Effector memory CD8-positive, alpha-beta T cell (primary cell): Measurements from ENCODE around the gene KIR2DL4.
"Not testable (repeated sequence)": the region's sequence is repeated elsewhere in the genome, so short reads cannot be mapped to it uniquely, and the experiment has no call there.

Source experiments
- ATAC-seq: fragments of 150-1000 bp; cut with Tn5 transposase; replicated peaks from 2 replicates; pipeline ENCODE4 v1.10.0; 2021; ENCODE audit warnings: mild to moderate bottlenecking, moderate library complexity
- DNase-seq, 3 experiments: peaks; one replicate each; pipeline ENCODE4 v3.0.0; 2021
- H3K27ac Mint-ChIP-seq, 2 donors: one replicate each; pipeline ENCODE4 v1.8.0; 2022; ENCODE audit warnings: mild to moderate bottlenecking in 2 of 2, mixed read lengths in 2 of 2, moderate library complexity in 2 of 2
- H3K27me3 Mint-ChIP-seq, 2 donors: one replicate each; pipeline ENCODE4 v1.8.0; 2022; ENCODE audit warnings: mixed read lengths in 2 of 2
- H3K36me3 Mint-ChIP-seq: one replicate; pipeline ENCODE4 v1.8.0; 2022; ENCODE audit warnings: mild to moderate bottlenecking, moderate library complexity, mixed read lengths; ENCODE audit not compliant: insufficient read depth
- H3K4me1 Mint-ChIP-seq, 2 donors: one replicate each; pipeline ENCODE4 v1.8.0; 2022; ENCODE audit warnings: low read depth in 2 of 2, mixed read lengths in 2 of 2
- H3K4me3 Mint-ChIP-seq, 2 donors: one replicate each; pipeline ENCODE4 v1.8.0; 2022; ENCODE audit warnings: mild to moderate bottlenecking in 2 of 2, mixed read lengths in 2 of 2, moderate library complexity in 2 of 2
- H3K9me3 Mint-ChIP-seq, 2 donors: one replicate each; pipeline ENCODE4 v1.8.0; 2022; ENCODE audit warnings: mixed read lengths in 2 of 2

The KIR2DL4 gene

DNA sequence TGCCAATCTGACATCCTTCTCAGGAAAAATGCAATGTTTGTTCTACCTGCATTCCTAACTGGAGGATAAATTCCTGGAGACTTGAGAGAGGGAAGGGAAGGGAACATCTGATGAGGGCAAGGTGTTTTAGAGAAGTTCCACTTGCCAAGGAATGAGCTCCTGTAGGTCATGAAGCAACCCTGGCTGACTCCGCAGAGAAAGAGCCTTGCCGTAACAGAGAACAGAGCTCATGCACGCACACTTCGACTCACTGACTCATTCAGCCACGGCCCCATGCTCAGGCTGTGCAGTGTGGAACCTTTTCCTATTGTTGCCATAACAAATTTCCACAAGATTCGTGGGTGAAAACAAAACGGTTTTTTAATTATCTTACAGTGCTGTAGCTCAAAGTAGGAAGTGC is 24.5 kb upstream of the KIR2DL4 start:
- H3K27me3 Mint-ChIP-seq = peaks cover 20 to 34% of the 10 kb centered on the region in 2 donors
- not testable (repeated sequence) for H3K4me1 Mint-ChIP-seq

DNA sequence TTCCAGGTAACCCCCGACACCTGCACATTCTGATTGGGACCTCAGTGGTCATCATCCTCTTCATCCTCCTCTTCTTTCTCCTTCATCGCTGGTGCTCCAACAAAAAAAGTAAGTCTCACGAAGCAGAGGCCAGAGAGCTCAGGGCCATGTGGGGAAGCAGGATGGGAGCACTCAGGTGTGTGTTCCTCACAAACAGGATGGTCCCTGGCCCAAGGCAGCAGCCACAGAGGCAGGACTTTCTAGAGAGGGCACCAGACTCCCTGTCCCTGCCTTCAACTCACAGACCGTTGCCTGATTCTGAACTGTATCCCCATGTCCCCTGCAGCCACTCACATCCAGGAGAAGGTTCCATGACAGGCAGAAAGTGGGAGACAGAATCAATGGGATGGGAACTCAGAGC is 20.5 kb upstream of the KIR2DL4 start:
- not testable (repeated sequence) for H3K36me3 Mint-ChIP-seq, DNase-seq, H3K9me3 Mint-ChIP-seq, ATAC-seq, H3K27ac Mint-ChIP-seq, H3K4me1 Mint-ChIP-seq, H3K4me3 Mint-ChIP-seq
- H3K27me3 Mint-ChIP-seq = peaks cover 44 to 46% of the 10 kb centered on the region in 2 donors

More for the DNA sequence above, 24.5 kb upstream of the KIR2DL4 start:
- not testable (repeated sequence) for H3K27ac Mint-ChIP-seq, H3K9me3 Mint-ChIP-seq, H3K36me3 Mint-ChIP-seq, H3K4me3 Mint-ChIP-seq, ATAC-seq, DNase-seq

DNA sequence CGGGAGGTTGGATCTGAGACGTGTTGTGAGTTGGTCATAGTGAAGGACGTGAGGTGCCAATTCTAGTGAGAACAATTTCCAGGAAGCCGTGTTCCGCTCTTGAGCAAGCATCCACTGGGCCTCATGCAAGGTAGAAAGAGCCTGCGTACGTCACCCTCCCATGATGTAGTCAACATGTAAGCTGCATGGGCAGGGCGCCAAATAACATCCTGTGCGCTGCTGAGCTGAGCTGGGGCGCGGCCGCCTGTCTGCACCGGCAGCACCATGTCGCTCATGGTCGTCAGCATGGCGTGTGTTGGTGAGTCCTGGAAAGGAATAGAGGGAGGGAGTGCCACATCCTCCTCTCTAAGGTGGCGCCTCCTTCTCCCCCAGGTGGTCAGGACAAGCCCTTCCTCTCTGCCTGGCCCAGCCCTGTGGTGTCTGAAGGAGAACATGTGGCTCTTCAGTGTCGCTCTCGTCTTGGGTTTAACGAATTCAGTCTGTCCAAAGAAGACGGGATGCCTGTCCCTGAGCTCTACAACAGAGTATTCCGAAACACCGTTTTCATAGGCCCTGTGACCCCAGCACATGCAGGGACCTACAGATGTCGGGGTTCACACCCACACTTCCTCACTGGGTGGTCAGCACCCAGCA is 17.2 kb upstream of the KIR2DL4 start:
- H3K9me3 Mint-ChIP-seq, H3K4me1 Mint-ChIP-seq, H3K27ac Mint-ChIP-seq, DNase-seq, ATAC-seq, H3K4me3 Mint-ChIP-seq, H3K36me3 Mint-ChIP-seq: not testable (repeated sequence)
- peaks cover 23 to 37% of the 10 kb centered on the region in 2 donors for H3K27me3 Mint-ChIP-seq

DNA sequence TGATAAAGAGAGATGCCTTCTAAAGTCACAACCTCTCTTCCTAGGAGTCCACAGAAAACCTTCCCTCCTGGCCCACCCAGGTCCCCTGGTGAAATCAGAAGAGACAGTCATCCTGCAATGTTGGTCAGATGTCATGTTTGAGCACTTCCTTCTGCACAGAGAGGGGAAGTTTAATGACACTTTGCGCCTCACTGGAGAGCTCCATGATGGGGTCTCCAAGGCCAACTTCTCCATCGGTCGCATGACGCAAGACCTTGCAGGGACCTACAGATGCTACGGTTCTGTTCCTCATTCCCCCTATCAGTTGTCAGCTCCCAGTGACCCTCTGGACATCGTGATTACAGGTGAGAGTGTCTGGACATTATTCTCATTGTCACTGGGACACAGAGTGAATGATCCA is 15.3 kb upstream of the KIR2DL4 start:
- not testable (repeated sequence) for H3K27ac Mint-ChIP-seq, H3K9me3 Mint-ChIP-seq, DNase-seq, ATAC-seq, H3K4me3 Mint-ChIP-seq, H3K36me3 Mint-ChIP-seq, H3K4me1 Mint-ChIP-seq
- H3K27me3 Mint-ChIP-seq = peaks cover 23 to 33% of the 10 kb centered on the region in 2 donors

DNA sequence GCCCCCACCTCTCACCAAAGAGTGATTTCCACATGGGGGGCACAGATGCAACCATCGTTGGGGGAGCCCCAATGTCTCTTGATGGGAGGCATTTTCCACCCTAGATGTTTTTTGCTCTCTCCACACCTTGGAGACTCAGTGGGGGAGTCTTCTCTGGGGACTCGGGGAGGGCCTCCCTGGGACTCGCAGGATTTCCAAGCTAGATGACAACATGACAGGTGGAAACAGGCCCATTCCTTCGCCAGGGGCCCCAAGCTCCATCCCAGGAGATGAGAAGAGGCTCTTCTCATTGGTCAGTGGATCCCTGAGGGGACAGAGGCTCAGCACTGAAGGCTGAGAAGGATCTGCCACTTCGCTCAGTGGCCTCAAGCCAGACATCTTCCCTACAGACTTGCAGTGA is 12.7 kb upstream of the KIR2DL4 start:
- no peak for ATAC-seq
- Mint-ChIP-seq H3K4me1 (peaks cover 11 to 12% of the 10 kb centered on the region in 2 donors), H3K9me3 (no peaks in the 10 kb centered on the region), H3K27me3 (peaks cover 8 to 16% of the 10 kb centered on the region in 2 donors), H3K27ac (no peak overlapping the region), H3K4me3 (no peak overlapping the region), H3K36me3 (peaks cover 3% of the 10 kb centered on the region)
- DNase-seq = no peak

DNA sequence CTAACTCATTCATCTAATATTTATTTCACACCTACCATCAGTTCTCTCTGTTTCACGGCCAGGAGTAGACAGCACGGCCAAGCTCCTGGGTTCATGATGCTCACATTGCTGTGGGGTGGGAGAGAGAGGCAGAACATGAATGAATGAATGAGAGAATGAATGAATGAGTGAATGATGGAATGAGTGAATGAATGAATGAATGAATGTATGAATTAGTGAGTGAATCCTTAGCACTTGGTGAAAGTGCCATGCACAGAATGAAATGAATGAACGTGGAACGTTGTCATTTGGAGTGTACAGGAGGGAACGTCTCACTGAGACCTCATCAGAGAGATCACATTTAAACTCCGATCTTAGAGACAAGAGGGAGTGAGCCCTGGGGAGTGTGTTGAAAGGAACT is 11.9 kb upstream of the KIR2DL4 start:
- H3K4me1 Mint-ChIP-seq = peaks cover 11 to 12% of the 10 kb centered on the region in 2 donors
- no peak overlapping the region for H3K4me3 Mint-ChIP-seq
- peaks cover 3% of the 10 kb centered on the region for H3K36me3 Mint-ChIP-seq
- H3K27me3 Mint-ChIP-seq = peaks cover 14 to 16% of the 10 kb centered on the region in 2 donors
- ATAC-seq = no peak
- H3K9me3 Mint-ChIP-seq = no peaks in the 10 kb centered on the region
- no peak for DNase-seq
- H3K27ac Mint-ChIP-seq = no peak overlapping the region

DNA sequence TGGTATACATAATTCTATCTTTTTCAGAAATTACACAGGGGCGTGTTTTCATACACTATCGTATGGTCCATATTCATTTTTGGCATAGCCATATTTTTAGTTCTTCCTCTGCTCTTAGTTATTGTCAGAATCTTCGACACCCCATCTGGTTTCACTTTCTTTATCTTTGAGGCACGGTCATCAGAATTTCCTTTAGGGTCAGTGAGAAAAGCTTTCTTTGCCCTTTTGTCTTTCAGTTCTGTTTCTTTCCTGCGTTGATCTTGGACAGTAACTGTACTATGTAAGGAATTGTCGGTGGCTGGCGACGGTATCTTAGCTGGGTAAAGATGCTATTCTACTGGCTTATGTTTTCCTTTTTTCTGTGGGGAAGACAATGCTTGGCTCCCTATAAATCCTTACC is 10.6 kb upstream of the KIR2DL4 start:
- DNase-seq (no peak), ATAC-seq (no peak)
- Mint-ChIP-seq H3K27me3 (peaks cover 14 to 21% of the 10 kb centered on the region in 2 donors), H3K27ac (peak overlapping the region; percentile 51 to 96), H3K4me1 (peaks cover 11 to 12% of the 10 kb centered on the region in 2 donors), H3K4me3 (peak overlapping the region; percentile 61 to 77), H3K9me3 (no peaks in the 10 kb centered on the region), H3K36me3 (no peaks in the 10 kb centered on the region)

DNA sequence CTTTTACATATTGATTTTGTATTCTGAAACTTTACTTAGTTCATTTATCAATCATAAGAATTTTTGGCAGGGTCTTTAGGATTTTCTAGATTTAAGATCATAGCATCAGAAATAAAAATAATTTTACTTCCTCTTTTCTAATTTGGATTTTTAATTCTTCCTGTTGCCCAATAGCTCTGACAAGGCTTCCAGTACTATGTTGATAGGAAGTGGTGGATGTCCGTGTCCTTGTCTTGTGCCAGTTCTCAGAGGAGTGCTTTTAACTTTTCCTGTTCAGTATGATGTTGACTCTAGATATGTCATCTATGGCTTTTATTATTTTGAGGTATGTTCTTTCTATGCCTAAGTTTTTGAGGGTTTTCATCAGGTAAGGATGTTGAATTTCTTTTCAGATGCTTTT is 7.7 kb upstream of the KIR2DL4 start:
- Mint-ChIP-seq H3K9me3 (no peaks in the 10 kb centered on the region), H3K4me3 (no peak overlapping the region), H3K4me1 (peaks cover 11 to 12% of the 10 kb centered on the region in 2 donors), H3K27ac (no peak overlapping the region), H3K27me3 (peaks cover 31 to 43% of the 10 kb centered on the region in 2 donors), H3K36me3 (no peaks in the 10 kb centered on the region)
- no peak for ATAC-seq
- DNase-seq = no peak

DNA sequence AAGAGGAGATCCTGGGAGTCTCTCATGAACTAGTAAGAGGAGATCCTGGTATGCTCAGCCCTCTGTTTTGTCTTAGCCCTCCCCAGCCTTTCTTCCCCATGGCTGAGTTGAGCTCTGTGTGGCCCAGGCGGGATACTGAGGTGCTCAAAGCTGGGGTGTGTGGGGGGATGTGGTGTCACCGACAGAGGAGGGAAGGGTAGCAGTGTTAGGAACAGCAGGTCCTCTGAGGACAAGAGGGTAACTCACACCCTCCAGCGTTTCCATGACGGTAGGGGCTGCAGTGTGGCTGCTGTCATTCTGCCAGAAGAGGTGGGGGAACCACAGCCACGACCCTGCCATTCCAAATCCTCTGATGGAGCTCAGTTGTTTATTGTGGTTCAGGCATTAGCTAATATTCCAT is 691 bp downstream of the KIR2DL4 start:
- Mint-ChIP-seq H3K36me3 (no peaks in the 10 kb centered on the region), H3K27ac (no peak overlapping the region), H3K27me3 (peaks cover 15 to 45% of the 10 kb centered on the region in 2 donors), H3K9me3 (no peaks in the 10 kb centered on the region), H3K4me1 (peaks cover 2 to 11% of the 10 kb centered on the region in 2 donors), H3K4me3 (no peak overlapping the region)
- DNase-seq (no peak), ATAC-seq (peak; percentile 31)

DNA sequence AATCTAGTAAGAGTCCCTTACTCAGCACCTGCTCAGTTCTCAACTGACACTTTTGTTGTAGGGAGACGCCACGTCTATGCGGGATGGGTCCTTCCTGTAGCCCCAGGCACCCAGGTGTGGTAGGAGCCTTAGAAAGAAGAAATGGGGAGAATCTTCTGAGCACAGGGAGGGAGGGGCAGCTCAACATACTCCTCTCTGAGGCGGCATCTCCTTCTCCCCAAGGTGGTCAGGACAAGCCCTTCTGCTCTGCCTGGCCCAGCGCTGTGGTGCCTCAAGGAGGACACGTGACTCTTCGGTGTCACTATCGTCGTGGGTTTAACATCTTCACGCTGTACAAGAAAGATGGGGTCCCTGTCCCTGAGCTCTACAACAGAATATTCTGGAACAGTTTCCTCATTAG is 1.2 kb downstream of the KIR2DL4 start:
- H3K36me3 Mint-ChIP-seq = no peaks in the 10 kb centered on the region
- DNase-seq (no peak), ATAC-seq (no peak)
- no peaks in the 10 kb centered on the region for H3K9me3 Mint-ChIP-seq
- H3K4me3 Mint-ChIP-seq = no peak overlapping the region
- H3K27ac Mint-ChIP-seq = no peak overlapping the region
- H3K4me1 Mint-ChIP-seq = peaks cover 2 to 11% of the 10 kb centered on the region in 2 donors
- peaks cover 15 to 45% of the 10 kb centered on the region in 2 donors for H3K27me3 Mint-ChIP-seq

DNA sequence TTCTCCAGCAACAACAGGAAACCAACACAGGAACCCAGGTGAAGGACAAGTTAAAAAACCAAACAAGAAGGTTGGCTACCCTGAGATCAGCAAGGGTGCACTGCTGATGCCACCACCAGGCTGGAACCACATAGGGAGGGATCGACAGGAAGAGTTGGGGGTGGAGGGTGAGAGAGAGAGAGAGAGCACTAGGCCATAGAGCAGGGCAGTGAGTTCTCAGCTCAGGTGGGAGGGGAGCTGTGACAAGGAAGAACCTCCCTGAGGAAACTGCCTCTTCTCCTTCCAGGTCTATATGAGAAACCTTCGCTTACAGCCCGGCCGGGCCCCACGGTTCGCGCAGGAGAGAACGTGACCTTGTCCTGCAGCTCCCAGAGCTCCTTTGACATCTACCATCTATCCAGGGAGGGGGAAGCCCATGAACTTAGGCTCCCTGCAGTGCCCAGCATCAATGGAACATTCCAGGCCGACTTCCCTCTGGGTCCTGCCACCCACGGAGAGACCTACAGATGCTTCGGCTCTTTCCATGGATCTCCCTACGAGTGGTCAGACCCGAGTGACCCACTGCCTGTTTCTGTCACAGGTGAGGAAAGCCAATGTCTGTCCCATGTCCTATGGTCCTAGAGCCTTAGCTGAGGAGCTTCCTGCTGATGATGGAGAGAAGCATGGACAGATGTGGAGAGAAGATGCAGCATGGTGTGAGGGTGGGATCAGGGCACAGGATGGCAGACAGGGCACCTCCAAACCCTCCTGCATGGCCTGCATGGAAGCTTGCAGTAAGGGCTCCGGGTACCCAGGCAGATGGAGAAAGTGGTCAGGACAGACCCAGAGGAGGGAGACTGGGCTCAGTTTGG is 2.5 kb downstream of the KIR2DL4 start:
- Mint-ChIP-seq H3K27me3 (peaks cover 22 to 54% of the 10 kb centered on the region in 2 donors), H3K4me1 (peaks cover 2 to 11% of the 10 kb centered on the region in 2 donors), H3K27ac (no peak overlapping the region), H3K36me3 (no peaks in the 10 kb centered on the region), H3K9me3 (no peaks in the 10 kb centered on the region), H3K4me3 (no peak overlapping the region)
- ATAC-seq = no peak
- no peak for DNase-seq

DNA sequence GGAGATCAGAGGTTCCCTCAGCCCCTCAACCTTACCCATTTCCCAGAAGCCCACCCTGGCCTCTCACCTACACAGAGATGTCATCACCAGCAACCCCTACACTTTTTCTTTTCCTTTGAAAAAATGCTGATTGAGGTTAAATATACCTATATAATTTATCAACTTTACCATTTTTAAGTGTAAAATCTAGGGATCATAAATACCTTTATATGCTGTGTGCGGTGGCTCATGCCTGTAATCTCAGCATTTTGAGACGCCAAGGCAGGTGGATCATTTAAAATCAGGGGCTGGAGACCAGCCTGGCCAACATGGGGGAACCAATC is 3.1 kb downstream of the KIR2DL4 start:
- Mint-ChIP-seq H3K27me3 (peaks cover 24 to 56% of the 10 kb centered on the region in 2 donors), H3K36me3 (no peaks in the 10 kb centered on the region), H3K9me3 (no peaks in the 10 kb centered on the region), H3K4me1 (peaks cover 2 to 11% of the 10 kb centered on the region in 2 donors), H3K27ac (no peak overlapping the region), H3K4me3 (no peak overlapping the region)
- DNase-seq (no peak), ATAC-seq (no peak)

DNA sequence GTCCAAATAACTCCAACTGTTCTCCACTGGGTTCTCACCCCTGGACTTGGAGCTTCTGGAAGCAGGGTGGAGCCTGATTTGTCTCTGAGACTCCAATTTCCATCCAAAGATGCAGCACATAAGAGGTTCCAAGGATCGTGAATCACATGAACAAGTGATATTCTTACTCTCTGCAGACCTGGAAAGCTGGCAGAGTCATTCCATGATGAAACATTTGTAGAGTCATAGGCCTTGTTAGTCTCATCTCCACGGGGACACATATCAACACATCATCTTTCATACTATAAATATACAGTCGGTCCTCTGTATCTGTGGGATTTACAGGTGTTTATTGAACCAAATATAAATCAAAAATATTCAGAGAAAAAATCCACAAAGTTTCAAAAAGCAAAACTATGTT is 11.2 kb downstream of the KIR2DL4 start:
- H3K4me3 Mint-ChIP-seq, H3K27ac Mint-ChIP-seq, H3K4me1 Mint-ChIP-seq, DNase-seq, ATAC-seq, H3K36me3 Mint-ChIP-seq: not testable (repeated sequence)
- H3K9me3 Mint-ChIP-seq = peaks cover 2 to 10% of the 10 kb centered on the region in 2 donors
- H3K27me3 Mint-ChIP-seq = peaks cover 39 to 62% of the 10 kb centered on the region in 2 donors

DNA sequence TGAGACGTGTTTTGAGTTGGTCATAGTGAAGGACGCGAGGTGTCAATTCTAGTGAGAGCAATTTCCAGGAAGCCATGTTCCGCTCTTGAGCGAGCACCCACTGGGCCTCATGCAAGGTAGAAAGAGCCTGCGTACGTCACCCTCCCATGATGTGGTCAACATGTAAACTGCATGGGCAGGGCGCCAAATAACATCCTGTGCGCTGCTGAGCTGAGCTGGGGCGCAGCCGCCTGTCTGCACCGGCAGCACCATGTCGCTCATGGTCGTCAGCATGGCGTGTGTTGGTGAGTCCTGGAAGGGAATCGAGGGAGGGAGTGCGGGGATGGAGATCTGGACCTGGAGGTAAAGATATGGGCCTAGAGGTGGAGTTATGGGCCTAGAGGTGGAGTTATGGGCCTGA is 12.8 kb downstream of the KIR2DL4 start, which contains the start of gene KIR3DL1:
KIR3DL1 (plus strand) TSS at position 218 of the 400 bp plus-strand sequence.
- not testable (repeated sequence) for DNase-seq, H3K36me3 Mint-ChIP-seq, ATAC-seq, H3K4me1 Mint-ChIP-seq
- H3K9me3 Mint-ChIP-seq = peaks cover 2 to 10% of the 10 kb centered on the region in 2 donors
- H3K27me3 Mint-ChIP-seq = peaks cover 38 to 53% of the 10 kb centered on the region in 2 donors
- peak within 1 kb of the TSS in 1 of 2 donors; percentile 13 for H3K4me3 Mint-ChIP-seq
- peak within 1 kb of the TSS in 1 of 2 donors; percentile 75 for H3K27ac Mint-ChIP-seq
